HT-29 (cell line): Measurements from ENCODE around the gene TOMM70. TPM values are rescaled to one million over a fixed set of nuclear protein-coding genes. Genes with fewer than 3 reads are reported as not detected.
"Not testable (repeated sequence)": the region's sequence is repeated elsewhere in the genome, so short reads cannot be mapped to it uniquely, and the experiment has no call there.

ENCODE experiments used
- DNase-seq: peaks from one replicate; pipeline ENCODE4 v3.0.0-alpha.2; 2015; ENCODE audit warnings: low spot score
- total RNA-seq: library from RNA; depleted of rRNA; stranded (reverse); fragments of >200 nt; shearing (Covaris generic); gene quantifications from 2 replicates; pipeline ENCODE4 v1.2.3, GENCODE V29; 2014; rRNA removed

The TOMM70 gene
- total RNA-seq = 43.7 and 49.3 TPM in 2 replicates

DNA sequence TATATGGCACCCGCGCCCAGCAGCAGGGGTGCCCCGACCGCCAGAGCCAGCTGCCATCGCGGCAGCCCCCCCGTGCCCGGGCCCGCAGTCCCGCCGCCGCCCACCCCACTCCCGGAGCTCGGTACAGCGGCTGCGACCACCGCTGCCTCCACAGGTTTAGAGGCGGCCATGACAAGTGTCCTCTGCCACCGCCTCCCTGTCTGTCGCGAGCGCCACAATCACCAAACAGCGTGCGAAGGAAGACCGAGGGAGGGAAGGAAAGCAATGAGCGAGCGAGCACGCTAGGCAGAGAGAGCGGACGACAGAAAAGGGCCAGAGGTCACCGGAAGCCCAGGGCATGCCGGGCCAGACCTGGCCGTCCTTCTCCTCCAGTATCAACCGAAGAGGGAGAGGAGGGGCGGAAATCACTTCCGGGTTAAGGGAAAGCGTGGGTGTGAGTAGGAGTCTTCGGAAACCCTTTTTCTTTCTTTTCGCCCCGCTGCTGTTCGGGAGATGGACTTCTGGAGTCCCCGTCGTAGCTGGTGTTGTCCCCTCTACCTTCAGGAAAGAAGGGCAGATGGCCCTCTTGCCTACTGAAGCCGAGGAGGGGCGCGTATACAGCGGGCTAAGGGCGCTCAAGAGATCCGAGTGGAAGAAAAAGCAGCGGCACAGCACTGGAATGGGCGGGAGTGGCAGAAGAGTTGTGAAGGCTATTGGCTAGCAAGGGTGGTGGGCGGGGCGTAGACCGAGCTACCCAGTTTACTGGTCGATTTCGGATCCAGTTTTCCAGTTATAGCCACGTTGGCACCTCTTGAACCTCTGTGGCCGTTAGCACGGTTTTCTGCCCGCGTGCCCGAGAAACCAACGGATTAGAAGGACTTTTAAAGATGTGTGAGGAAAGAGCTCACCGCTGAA lies at the start of gene TOMM70, which contains the start of gene LNP1:
Gene TOMM70, minus strand, starts transcription at position 310 of the 894 bp plus-strand sequence. Its CDS starts 140 bp downstream, at position 170.
Gene LNP1, plus strand, starts transcription at position 760 of the 894 bp plus-strand sequence. CDS start 28,191 bp downstream, outside the sequence.
- DNase-seq = peak; percentile 100

DNA sequence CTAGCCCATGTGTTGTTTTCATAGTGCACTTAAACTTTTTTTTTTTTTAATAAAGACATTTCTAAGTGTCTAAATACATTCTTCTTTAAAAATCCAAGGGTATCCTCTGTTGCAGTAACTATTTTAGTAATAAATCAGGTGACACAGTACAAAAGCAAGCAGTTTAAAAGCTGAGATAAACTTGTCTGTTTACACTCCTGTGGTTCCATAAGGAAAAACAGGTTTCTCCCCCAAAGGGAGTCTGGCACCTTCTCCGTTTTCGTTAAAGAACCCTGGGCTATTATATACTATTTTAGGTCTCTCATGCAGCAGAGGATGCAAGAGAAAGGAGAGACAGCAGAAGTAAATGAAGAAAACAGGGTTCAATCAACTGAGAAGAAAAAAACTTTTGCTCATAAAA lies 48.3 kb upstream of the TOMM70 start:
- no peak for DNase-seq

DNA sequence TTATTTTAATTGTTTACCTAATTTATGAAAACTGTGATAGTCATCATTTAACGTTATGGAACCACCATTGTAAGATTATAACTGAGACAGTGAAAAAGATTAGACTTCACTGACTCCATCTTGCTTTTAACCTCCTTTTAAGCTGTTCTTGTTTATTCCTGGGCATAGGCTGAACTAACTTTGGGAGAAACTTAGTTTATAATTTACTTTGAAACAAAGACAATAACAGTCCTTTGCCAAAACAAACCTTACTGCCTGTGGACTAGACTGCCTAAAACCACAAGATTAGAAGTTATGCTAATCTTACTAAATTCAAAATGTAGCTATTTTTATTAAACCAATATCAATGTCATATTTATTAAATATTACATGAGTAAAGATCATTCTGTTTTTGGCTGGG lies 47.2 kb upstream of the TOMM70 start:
- no peak for DNase-seq

DNA sequence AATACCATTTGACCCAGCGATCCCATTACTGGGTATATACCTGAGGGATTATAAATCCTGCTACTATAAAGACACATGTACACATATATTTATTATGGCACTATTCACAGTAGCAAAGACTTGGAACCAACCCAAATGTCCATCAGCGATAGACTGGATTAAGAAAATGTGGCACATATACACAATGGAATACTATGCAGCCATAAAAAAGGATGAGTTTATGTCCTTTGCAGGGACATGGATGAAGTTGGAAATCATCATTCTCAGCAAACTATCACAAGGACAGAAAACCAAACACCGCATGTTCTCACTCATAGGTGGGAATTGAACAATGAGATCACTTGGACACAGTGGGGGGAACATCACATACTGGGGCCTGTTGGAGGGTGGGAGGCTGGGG lies 46.2 kb upstream of the TOMM70 start:
- DNase-seq = not testable (repeated sequence)

DNA sequence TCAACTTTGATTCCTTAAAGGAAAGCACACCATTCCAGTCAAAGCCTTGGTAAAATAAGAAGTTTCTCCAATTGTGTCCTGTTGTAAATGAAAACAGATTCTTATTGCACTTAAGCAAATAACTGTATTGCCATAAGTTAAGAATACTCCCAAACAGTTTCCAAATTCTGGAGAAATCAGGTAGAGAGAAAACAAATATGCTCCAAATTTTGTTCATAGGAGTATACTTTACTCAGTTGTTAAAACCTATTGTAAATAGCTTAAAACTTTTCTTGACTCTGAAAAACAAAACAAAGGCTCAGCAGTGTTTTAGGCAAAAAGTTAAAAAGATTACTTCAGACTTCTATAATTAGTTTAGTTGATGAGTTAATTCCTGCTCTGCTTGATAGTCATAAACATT lies 42.8 kb upstream of the TOMM70 start:
- DNase-seq = no peak

DNA sequence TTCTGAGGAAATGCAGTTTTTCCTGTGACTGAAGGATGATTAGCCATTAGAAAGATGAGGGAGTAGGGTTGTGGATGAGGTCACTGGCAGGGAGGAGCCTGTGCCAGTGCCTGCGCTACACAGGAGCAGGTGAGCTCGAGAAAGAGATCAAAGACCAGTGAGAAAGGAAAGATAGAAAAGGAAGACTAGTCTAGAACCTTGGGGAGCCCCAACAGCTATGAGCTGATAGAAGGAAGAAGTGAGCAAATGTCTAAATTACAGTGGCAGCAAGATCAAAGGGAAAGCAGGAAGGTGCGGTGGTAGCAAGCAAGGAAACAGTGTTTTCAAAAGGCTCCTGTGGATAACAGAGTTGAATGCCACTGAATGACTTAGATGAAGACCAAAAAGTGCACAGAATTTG lies 40.0 kb upstream of the TOMM70 start:
- DNase-seq = no peak

DNA sequence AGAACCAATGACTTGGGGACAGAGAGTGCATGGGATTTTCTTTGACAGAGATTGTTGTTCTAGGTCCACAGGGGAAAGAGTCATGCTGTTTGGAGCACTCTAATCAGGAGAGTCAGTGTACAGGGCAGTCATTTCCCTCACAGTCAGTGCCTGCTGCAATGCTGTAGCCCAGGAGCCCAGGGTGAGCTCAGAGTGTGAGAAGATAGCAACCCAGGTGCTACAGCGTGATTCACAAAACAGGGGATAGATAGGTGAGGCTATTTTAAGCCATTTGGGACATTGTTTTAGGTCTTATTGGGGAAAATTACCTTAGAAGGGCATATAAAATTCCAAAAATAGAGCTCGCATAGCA lies 37.7 kb upstream of the TOMM70 start:
- no peak for DNase-seq

DNA sequence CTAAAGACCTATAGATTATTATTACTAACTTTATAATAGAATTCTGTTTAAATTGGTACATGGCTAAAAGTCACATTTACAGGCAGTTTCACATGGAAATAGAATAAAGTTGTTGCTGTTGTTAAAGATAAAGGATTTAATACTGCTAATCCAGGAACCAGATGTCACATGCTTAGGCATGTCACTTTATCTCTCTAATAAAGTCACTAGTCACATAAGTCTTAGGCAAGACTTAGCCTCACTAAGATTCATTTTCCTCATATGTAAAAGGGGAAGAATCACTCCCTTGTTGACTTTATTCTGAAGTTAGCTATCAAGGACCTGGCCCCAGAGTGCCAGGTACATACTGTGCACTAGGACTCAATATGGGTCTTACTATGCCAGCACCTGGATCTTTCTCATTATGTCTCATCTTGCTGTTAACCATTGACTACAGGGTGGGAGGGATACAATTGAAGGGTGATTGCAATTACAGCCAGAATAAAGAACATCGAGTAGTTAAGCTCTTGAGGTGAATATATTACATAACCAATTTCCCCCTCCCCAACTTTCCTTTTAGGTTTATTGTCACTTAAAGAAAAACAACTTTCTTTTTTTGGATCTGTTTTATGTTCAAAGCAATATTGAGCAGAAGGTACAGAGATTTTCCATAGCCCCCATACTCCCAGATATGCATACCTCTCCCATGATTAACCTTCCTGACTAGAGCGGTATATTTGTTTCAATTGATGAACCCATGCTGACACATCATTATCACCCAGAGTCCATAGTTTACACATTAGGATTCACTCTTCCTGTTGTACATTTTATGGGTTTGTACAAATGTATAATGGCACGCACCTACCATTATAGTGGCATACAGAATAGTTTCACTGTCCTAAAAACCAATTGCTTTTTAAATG lies 37.1 kb upstream of the TOMM70 start:
- DNase-seq = no peak

DNA sequence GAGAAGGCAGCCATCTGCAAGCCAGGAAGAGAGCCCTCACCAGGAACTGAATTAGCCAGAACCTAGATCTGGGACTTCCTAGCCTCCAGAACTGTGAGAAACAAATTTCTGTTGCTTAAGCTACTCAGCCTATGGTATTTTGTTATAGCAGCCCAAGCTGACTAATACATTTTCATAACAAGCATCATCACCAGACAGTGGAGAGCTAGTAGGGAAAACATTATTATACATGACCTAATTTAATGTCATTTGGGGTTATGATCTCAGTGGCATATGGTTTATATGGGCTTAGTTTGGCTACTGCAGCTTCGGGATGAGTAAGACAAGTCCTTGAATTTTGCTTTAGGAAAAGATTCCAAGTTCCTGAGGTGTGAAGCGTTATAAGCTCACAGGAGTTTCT lies 36.1 kb upstream of the TOMM70 start:
- no peak for DNase-seq

DNA sequence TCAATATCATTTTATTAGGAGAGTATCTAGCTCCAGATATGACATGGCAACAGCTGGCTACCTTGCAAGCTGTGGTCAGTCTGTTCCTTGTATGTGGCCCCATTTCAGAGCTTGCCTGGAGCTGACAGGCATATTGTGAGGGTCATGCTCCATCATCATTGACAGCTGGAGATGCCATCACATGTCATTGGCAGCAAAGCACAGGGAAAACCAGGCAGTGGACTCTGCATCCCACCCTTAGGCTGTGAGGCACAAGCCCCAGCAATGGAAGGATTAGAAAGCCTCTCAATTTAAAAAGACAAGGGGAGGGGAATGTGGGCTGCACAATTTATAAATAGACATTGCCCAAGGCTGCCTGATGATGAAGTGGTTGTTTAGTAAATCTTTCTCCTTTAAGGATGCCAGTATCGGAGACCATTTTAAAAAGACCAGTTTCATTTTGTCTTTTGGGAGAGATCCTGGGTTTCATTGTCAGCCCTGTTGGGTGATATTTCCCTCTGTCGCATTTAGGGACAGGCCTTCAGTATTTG lies 28.4 kb upstream of the TOMM70 start:
- no peak for DNase-seq

DNA sequence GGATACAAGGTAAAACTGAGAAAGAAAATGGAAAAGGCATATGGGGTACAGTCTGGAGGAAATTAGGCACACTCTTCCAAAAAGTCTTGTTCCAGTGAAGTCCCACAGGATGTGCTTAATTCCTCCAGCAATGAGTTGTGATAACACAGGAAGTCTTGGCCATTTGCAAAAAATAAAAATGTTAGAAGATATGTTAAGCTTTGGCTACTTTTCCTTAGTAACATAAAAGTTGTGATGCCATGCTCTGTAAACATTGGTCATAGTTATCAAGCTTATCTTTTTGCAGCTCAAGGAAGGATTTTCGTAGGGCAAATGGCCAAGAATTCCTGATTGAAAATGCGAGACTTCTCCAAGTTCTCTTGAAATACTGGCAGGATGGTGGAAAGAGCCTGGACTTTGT lies 26.8 kb upstream of the TOMM70 start:
- DNase-seq = no peak

DNA sequence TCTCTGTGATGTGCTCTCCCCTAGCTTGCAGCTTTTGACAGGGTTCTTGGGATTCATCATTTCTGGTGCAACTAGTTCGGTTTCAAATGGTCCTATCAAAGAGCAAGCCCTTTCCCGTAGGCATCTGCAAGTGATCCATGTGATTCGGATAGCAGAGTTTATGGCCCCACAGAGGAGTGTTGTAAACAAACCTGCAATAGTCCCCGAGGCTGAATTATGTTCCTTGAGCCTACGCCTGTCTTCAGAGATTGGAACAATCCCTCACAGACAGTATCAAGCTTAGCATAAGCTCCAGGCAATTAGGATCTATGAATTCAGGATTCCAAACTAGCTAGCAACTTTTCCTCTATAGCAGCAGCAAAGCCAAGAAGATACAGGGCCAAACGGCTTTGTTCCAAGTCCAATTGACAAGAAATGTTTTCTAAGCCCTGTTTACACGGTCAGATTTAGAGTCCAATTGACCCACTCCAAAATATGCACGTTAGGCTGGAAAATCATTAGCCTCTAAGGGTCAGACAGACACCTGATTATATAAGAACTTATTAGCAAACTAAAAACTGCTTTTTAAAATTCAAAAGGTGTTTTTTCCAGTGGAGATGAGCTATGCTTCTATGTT lies 25.3 kb upstream of the TOMM70 start:
- no peak for DNase-seq

DNA sequence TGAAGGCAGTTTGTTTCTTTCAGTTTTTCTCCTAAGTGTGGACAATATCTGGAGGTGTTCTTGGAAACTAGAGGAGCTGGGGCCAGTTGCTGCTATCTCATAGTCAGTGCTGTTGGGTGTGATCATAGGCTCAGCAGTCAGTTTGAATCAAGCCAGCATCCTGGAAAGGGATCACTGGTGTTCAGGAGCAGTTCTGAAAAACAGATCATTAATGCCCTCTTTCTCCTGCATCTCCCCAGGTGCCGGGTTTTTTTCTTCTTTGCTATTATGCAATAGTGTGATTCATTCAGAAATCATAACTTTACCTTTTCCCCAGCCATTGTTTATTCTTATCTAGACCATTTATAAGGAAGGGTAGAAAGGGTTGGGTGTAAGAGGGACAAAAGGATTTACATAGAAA lies 24.4 kb upstream of the TOMM70 start:
- no peak for DNase-seq

DNA sequence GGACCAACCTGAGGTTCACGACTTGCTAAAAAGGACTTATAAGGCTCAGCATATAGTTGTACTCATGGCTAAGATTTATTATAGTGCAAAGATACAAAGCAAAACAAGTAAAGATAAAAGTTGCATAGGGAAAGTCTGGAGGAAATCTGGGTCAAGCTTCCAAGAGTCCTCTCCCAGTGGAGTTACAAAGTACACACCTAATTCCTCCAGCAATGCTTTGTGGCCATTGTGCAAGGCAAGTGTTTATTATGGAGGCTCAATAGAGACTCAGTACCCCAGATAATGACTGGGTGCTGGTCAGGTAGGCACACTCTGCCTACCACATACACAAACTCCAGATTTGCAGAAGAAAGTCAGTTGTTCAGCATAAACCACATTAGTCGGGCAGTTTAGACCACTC lies 23.4 kb upstream of the TOMM70 start:
- DNase-seq = no peak

DNA sequence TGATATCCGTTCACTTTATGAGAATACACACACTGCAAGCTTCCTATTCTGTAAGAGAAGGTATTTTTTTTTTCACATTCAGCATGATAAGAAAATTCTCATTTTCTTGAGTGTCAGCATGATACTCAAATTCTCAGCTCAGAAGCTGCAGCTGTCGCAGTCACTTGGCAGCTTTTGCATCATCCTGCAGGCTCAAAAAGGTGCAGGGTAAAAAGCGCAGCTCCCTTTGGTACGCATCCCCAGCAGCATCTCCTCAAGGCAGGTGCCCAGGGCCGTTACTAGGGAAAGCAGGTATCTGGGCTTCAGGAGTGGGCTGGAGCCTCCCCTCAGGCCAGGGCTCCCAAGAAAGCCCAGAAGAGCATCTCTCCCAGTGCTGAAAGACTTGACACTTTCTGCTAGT lies 22.7 kb upstream of the TOMM70 start:
- no peak for DNase-seq

DNA sequence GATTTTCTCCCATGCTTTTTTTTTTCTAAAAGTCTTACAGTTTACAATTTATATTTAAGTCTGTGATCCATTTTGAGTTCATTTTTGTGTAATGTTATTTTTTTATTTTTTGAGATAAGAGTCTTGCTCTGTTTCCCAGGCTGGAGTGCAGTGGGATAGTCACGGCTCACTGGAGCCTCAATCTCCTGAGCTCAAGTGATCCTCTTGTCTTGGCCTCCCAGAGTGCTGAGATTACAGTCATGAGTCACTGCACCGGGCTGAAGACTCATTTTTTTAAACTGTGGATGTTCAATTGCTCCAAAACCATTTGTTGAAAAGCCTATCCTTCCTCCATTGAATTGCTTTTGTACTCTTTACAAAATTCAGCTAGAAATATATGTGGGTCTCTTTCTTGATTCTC lies 20.0 kb upstream of the TOMM70 start:
- DNase-seq = no peak

DNA sequence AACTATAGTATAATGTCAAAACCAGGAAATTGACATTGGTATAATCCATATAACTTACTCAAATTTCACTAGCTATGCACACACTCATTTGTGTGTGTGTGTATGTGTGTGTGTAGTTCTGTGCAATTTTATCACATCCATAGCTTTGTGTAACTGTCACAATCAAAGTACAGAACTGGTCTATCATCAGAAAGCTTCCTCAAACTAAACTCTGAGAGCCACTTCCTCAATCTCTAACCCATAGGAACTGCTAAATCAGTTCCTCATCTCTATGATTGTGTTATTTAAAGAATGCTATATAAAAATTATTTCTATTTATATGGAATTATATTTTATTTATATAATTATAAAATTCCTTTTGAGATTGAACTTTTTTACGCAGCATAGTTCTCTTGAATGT lies 18.5 kb upstream of the TOMM70 start:
- no peak for DNase-seq

DNA sequence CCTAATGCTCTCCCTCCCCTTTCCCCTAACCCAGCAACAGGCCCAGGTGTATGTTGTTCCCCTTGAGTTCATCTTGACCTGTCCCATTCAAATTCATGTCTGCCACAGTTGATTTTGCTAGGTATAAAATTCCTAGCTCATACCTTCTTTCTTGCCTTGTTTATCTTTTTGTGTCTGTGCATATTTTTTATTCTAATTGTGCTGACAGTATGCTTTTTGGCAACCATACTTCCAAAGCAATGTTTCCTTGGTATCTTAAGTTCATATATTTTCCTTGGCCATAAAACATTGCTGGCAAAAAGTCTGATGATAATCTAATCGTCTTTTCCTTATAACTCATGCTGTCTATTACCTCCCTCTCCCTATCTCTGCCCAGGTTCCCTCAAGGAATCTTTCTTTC lies 16.0 kb upstream of the TOMM70 start:
- no peak for DNase-seq

DNA sequence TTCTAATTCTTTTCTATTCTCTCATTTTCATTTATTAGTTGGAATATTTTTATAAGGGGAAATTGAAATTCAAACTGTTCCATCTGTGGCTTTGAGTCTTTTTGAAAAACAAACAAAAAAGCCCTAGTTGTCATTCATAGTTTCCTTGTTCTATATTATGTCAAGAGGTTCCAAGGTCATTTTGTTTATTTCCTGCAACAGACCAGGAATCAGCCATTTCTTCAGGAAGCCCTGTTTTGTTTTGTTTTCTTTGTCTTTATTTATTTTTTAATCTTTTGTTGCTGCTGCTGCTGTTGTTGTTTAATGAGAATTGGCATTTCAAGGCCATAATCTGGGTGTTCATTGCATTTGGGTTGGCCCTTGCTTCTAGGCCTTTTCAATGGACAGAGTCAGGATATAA lies 15.3 kb upstream of the TOMM70 start:
- no peak for DNase-seq

DNA sequence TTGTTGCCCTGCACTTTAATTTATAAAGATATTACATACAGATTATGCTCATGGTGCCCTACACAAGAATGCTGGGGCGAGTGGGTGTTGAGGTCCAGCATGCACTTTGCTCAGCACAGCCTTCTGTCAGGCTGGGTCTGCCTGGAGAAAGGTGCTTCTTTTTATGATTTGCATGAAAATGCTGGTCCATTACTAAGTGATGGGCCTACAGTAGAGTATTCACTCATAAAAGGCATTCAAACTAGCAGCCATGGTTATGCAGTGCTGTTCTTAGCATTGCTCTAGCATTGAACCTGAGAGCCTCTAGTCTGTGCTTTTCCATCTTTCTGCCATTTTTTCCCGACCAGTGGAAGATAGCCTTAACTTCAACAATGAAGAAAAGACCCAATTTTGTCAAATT lies 12.7 kb upstream of the TOMM70 start:
- DNase-seq = no peak

DNA sequence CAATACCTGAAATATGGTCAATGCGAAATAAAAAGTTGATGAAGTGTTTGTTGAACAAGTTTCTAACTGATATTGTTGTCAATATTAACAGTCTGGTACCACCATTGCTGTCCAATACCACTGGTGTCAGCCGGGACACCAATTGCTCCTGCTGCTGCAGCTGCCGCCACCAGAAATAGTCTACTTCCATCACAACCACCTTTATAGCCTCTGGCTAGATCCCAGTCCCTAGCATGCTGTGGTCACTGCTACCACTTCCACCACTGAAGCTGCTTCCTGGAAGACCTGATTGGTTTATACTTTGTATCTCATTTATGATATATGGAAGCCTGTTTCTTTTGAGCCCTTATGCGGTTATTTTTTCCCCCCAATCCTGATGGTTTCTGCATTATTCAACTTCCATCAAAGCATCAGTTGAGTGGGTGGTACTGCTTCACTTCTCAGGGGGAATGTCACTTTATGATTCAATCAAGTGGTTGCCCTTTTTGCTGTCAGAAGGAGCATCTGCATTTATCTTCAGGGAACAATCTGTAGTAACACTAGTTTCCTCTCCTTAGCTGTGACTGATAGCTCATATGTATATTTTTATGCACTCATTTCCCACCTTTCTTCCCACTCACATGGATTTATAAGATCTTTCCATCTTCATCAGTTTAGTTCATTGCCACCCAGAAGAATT lies 12.2 kb upstream of the TOMM70 start:
- peak; percentile 40 for DNase-seq
